ENCODE results near the gene PIAS2.
"Not testable (repeated sequence)": the region's sequence is repeated elsewhere in the genome, so short reads cannot be mapped to it uniquely, and the experiment has no call there.

Gene PIAS2

DNA sequence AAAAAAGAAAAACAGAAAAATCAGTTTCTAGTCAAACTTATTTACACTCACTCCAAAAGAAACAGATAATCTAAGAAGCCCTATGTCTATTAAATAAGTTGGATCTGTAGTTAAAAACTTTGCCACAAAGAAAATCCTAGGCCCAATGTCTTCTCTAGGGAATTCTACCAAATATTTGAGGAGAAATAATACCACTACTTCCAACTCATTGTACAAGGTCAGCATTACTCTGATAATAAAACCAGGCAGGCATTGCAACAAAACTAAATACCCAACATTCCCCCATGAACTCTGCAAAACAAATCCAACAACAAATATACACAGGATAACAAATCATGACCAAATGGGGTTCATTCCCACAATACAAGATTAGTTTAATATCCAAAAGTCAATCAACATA is 86.7 kb downstream of the PIAS2 start:
- DNase-seq = no peak

DNA sequence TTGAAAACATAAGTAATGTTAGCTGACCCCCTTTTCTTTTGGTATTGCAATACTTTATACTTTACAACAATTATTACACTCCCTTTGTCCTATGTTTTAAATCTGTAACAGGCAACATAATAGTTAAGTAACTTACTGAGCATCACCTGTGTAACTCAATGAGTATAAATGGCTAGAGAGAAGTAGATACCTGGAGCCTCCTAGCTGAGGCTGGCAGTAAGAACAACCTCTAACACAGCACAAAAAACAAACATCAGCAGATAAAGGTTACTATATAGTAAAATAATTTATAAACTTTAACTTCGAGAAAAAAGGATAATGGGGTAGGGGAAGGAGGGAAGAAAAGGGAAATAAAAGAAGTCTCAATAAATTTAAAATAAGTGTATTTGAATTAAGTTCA is 87.4 kb downstream of the PIAS2 start:
- no peak for DNase-seq

DNA sequence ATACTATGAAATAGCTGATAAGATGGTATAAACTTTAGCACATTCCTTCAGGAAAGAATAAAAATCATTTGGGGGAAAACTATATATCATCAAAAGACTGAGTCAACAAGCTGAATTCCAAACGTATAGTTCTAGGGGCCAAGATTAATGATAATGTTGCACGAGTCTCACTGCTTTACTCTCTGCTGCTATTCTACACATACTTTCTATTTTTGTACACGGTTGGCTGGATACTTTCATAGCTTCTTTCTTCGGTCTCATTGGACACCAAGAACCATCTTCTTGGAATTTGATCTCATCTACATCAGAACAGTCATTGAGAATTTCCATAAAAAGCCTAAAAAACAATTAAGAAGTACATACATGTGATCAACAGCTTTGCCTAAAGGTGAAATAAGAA is 87.8 kb downstream of the PIAS2 start:
- DNase-seq = no peak

DNA sequence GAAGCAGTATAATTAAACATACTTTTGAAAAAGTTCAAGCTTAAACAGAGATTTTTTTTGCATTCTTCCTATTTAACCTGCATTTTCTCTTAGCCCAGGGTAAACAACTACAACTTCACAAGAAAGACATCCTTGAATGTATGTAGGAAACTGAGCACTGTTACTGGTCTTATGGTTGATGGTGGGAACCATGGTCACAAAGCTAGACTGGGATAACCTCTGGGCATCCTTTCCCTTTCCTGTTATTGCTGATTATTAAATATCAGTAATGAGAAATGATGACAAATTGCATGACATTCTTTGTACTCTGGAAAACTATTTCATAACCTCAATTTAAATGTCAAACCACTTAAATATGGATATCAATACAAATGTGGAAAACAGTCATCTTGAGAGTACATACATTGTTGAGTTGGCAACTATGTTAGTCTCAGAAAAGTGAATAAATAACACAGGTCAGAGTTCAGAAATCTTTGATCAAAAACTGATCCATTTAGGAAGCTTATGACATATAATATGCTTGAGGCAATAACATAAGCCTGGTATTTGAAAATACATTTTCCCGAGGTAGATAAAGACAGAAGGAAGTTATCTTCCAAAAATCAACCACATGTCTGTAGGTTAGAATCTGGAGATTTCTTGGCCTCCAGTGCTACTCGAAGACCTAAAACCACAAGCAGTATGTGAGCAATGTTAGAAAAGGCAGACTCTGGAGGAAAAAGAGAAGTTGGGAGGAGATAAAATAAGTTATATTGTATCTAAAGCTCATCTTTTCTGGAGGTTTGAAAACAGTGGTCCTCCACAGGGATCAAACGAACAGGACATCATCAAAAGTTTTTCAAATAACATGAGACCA is 95.2 kb downstream of the PIAS2 start:
- no peak for DNase-seq

DNA sequence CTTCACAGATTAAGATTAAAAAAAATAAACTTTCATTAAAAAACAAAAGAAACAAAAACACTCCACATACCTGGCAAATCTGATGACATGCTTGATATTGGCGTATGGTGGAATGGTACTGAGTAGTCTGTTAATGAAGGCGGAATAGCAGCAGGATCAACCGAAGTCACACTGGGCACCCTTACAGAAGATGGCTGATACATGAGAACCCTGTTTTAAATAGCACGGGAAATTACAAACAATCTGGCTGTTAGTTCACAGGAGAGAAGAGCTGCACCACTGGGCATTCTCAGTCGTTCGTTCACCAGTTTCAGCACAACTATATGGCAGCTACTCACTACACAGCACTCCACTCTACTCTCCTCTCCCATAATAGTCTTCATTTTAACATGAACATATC is 96.4 kb downstream of the PIAS2 start:
- DNase-seq = no peak

GRCh38 chr18:46815661-46816060 is 101.6 kb downstream of the PIAS2 start:
- DNase-seq = no peak

GRCh38 chr18:46814399-46814798 is 102.9 kb downstream of the PIAS2 start:
- no peak for DNase-seq

DNA sequence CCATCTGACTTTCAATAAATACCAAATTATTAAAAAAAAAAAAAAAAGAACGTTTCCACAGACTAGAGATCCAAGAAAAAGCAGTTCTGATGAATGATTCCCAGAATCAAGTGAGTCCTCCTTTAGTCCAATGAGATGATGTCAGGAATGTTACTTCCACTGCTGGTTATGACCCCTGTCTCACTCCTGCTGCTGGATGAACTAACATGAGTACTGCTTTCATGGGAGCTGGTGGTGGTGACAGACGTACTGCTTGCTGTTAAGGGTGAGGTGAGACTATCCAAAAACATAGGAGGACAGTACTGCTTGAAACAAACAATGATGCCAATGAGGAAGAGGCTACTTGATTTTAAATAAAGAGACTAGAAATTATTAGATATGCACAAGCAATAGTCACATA is 105.0 kb downstream of the PIAS2 start:
- no peak for DNase-seq

GRCh38 chr18:46810481-46811000 is 106.8 kb downstream of the PIAS2 start:
- no peak for DNase-seq

- DNase-seq = no peak
Measured at GRCh38 chr18:46809145-46809544, 108.2 kb downstream of the PIAS2 start.

DNA sequence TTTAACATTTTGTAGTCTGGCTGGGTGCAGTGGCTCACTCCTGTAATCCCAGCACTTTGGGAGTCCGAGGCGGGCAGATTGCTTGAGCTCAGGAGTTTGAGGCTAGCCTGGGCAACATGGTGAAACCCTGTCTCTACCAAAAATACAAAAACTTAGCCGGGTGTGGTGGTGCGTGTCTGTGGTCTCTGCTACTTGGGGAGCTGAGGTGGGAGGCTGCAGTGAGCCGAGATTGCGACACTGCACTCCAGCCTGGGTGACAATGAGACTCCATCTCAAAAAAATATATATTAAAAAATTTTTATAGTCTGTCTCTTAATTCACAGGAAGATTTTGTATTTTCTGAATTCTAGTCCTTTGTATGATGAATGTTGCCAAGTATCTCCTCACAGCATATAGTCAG is 121.4 kb downstream of the PIAS2 start:
- not testable (repeated sequence) for DNase-seq

DNA sequence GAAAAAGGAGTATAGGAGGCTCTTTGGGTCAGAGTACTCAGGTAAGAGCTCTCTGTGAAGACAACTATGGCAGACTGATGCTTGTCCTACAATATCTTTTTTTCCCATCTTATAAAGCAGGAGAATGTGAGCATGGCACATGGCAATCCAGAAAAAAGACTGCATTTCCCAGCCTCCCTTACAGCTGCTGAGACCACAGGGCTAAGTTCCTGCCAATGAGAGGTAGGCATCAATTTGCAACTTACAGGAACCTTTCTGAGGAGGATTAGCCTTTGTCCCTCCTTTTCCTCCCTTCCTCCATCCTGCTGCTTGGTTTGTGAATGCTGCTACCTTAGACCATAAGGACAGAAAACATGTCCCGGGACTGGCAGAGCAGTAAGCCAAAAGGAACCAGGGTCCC is 122.7 kb downstream of the PIAS2 start:
- DNase-seq = no peak

DNA sequence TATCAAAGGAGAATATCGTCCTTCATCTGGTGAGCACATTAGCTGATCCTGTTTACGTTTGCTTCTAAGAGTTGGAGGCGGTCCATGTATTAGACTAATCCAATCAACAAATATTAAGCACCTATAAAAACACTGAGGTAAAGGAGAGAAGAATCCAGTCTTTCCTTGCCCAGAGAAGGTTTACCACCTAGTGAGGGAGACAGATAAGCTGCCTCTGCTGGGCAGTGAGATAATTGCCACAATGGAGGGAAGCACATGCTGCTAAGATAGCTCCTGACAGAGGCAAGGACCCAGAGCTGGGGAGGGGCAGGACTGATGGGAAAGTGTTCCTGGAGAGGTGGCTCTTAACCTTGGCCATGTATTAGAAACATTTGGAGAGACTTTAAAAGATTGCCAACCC is 123.7 kb downstream of the PIAS2 start:
- DNase-seq = no peak

- DNase-seq = no peak
Measured at GRCh38 chr18:46789088-46789487, 128.2 kb downstream of the PIAS2 start.

DNA sequence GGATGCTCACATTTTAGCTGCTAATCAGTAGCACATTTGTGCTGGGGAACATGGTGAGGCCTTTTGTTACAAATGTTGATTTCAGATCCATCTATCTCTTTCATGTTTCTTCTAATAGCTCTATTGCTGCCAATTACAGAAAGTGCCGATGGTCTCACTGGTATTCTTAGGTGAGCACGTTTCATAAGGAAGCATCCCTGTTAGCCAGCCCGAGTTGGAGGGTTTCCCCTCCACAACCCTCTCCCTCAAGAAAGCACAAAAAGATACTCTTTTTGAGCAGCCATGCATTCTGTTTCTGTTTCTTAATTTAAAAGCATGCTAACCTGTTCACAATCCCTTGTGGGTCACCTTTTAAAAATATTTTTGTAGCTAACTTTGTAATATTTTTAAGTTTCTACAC is 129.6 kb downstream of the PIAS2 start:
- no peak for DNase-seq

- no peak for DNase-seq
Measured at GRCh38 chr18:46772357-46772756, 144.9 kb downstream of the PIAS2 start.

- DNase-seq = no peak
Measured at GRCh38 chr18:46771141-46771540, 146.2 kb downstream of the PIAS2 start.

DNA sequence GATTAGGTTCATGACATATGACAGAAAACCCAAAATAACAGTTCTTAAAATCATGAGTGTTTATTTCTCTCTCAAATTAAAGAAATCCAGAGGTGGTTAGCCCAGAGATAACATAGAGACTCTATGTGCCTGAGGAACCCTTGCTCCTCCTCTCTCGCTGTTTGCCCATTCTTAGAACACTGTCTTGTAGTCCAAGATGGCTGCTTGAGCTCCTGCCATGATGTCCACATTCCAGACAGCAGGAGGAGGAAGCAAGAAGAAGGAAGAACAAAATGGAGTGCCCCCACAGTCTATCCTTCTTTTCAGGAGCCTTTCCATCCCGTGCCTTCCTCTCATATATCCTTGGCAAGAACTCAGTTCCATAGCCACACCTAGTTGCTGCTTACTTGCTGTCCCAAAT is 146.6 kb downstream of the PIAS2 start:
- no peak for DNase-seq

DNA sequence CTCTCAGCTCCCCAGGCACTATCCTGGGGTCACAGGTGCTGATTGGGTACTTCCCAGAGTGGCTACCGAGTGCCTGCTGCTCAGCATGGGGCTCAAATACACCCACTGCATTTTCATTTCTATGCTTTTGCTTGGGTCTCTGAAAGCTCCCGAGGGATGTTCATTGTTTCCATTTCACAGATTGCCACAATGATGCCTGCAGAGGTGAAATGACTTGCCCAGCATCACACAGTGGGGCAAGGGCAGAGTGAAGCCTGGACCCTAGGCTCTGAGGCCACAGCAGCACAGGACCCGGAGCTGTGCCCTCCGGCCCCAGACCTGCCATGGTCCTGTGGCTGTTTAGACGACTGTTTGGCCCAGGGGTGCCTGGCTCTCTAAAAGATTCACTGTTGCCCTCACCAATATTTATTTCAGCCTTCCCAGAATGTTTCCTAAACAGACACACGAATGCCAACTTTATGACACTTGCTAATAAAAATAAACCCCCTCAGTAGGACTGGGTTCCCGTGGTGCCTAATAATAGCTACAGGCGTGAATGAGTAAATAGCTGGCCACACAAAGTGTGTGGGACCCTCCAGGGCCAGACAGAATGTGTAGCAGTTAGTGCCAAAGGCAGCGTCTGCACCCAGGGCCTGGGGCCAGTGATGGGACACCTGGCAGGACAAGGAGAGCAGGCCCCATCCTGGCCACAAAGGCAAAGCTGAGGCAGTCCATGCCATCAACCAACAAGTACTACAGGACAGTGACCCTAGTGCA is 149.0 kb downstream of the PIAS2 start:
- no peak for DNase-seq

DNA sequence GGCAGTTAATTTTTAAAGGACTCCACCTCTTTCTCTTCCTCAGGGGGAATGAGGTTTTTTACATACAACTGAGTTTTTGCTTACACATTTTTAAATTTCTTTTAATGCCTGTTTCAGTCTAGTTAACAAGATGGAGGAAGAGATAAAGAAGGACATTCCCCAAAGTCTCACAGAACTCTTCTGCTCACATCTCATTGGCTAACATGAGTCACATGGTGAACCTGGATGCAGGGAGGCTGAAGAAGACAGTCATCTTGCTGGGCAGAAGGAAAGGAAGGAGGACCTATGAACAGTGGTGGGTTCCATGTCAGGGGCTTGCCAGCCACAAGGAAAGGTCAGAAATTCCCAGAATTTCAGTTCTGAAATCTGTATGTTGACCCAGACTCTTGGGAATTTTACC is 150.1 kb downstream of the PIAS2 start:
- no peak for DNase-seq

DNA sequence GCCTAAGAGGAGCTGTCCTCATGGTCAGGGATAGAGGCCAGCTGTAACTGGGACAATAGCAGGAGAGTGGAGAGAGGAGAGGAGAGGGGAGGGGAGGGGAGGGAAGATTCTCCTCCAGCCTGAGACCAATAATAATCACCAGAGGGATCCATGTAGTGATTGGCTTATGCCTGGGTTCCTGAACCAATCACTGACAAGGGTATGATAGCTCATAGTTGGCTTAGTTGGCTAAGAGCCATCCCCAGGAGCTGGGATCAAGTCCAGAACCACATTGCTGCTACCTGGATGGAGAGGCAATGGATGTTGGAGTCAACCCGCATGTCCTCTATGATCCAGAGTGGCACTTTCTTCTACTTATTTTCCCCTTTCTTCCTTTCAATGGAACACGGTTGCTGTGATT is 152.7 kb downstream of the PIAS2 start:
- DNase-seq = no peak

DNA sequence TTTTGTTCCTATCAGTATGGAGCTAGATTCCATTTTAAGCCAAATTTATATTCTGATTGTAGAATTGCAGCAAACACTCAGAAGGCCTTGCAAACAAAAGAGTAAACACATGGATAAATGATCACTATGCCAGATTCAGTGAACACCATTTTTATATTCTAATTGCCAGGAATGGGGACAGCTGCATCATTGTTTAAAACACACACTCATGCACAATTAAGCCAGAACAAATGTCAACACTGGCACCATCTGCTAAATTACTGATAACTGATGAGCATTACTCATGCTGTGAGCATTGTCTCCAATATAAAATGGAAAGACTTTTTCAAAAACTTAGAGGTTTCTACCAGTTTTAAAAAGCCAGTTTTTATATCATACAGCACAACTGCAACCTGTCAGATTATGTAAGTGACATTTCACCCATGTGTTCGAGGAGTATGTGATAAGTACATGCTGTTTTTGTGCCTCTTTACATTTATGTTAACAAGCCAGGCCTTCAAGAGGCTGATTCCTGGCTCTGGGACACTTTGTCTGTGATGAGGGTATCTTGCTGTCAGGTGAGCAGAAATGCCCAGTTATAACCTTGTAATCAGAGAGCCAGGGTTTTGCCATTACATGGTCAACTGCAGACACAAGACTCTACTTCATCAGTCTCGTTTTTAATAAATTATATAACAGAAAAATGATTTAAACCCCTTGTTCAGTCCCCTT is 156.1 kb downstream of the PIAS2 start:
- DNase-seq = no peak

GRCh38 chr18:46759890-46760289 is 157.4 kb downstream of the PIAS2 start:
- no peak for DNase-seq
